Measurements from ENCODE around the gene ASB18.

Gene ASB18

DNA sequence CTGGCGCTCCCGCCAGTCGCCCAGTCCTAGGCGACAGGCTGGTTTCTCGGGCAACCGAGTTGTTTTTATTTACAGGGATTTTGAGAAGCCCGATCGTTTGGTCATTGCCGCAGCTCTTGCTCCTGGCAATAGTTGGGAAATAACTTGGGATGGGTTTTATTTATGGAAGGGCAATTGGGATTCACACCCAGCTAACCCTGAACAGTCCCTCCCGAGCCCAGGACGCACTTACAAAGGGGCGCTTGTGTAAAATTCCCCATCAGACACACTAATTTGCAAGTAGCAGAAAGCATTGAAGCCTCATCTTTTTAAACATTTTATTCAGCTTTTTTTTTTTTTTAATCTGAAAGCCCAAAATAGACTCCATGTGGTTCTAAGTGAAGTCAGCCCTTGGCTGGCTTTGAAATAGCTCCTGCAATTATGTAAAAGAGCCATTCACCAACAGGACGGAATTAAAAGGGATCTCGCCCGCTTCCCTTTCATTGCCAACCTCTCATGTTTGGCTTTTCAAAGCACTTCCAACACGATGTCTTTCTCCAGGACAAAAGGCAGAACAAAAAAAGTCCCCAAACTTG lies 92.4 kb downstream of the ASB18 start:
- ChIA-PET CTCF (interaction anchor here (0.7 to 2.2 kb wide), 4 partner anchors 9 to 406 kb away, joined by 3 to 13 read pairs (median 6); no protein-coding TSS in a partner anchor), POLR2A (no interaction called here)
- TF ChIP-seq TCF7L2 (IDR thresholded peaks at IDR 0.05; ENCODE audit: borderline replicate concordance, low read depth, low read length): no peak
- no peak for TF ChIP-seq ZNF600 (tag by site-specific recombination; IDR thresholded peaks at IDR 0.05)
- TF ChIP-seq, protein P1, sequence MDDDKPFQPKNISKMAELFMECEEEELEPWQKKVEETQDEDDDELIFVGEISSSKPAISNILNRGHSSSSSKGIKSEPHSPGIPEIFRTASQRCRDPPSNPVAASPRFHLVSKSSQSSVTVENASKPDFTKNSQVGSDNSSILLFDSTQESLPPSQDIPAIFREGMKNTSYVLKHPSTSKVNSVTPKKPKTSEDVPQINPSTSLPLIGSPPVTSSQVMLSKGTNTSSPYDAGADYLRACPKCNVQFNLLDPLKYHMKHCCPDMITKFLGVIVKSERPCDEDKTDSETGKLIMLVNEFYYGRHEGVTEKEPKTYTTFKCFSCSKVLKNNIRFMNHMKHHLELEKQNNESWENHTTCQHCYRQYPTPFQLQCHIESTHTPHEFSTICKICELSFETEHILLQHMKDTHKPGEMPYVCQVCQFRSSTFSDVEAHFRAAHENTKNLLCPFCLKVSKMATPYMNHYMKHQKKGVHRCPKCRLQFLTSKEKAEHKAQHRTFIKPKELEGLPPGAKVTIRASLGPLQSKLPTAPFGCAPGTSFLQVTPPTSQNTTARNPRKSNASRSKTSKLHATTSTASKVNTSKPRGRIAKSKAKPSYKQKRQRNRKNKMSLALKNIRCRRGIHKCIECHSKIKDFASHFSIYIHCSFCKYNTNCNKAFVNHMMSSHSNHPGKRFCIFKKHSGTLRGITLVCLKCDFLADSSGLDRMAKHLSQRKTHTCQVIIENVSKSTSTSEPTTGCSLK (tag by site-specific recombination; IDR thresholded peaks at IDR 0.05): no peak
- TF ChIP-seq, protein P2, sequence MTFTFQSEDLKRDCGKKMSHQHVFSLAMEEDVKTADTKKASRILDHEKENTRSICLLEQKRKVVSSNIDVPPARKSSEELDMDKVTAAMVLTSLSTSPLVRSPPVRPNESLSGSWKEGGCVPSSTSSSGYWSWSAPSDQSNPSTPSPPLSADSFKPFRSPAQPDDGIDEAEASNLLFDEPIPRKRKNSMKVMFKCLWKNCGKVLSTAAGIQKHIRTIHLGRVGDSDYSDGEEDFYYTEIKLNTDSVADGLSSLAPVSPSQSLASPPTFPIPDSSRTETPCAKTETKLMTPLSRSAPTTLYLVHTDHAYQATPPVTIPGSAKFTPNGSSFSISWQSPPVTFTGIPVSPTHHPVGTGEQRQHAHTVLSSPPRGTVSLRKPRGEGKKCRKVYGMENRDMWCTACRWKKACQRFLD (tag by site-specific recombination; IDR thresholded peaks at IDR 0.05): no peak
- TF ChIP-seq ZNF830 (tag by site-specific recombination; IDR thresholded peaks at IDR 0.05; ENCODE audit: low read depth): no peak
- no peak for TF ChIP-seq ZNF558 (tag by site-specific recombination; IDR thresholded peaks at IDR 0.05)
- no peak for TF ChIP-seq ZNF426 (tag by site-specific recombination; IDR thresholded peaks at IDR 0.05)
- Histone ChIP-seq H3K4me1 (ENCODE audit: control insufficient read depth, insufficient read depth, low read length) (peaks cover 3% of the 10 kb centered on the region), H3K9me3 (ENCODE audit: control insufficient read depth, insufficient read depth, low read depth, low read length) (no peaks in the 10 kb centered on the region), H3K4me3 (ENCODE audit: low read depth, low read length) (no peak overlapping the region), H3K36me3 (ENCODE audit: control insufficient read depth in 2 of 2, insufficient read depth in 1 of 2, low read length in 2 of 2) (peaks cover 0 to 11% of the 10 kb centered on the region in 2 experiments; a peak in 1 of 3 replicates), H3K27ac (ENCODE audit: extremely low read depth, low read depth, low read length) (no peak overlapping the region)

DNA sequence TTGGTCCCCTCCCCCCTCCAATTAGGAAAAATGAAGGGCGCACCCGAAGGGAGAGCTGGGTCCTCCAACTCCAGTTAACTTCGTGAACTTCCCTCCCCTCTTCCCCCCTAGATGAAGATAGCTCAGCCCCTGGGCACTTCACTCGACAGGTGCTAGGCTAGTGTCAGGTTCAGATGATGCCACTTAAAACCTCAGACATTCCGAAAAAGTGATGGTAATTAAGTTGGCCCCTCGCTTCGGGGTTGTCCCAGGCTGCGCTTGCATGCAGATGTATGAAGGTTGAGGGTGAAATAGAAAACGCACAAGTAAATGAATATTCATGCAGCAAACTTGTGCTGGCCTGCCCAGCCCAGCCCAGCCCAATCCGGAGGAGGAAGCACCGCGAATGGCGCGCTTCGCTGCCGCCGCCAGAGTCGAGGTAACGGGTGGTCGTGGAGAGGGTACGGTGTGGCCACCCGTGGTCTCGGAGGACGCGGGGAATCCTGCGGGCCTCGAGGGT lies 93.0 kb downstream of the ASB18 start:
- CTCF ChIA-PET: interaction anchor here (1.5 to 2.2 kb wide), 3 partner anchors 10 to 405 kb away, joined by 5 to 13 read pairs (median 8); no protein-coding TSS in a partner anchor
- POLR2A ChIA-PET: no interaction called here
- Histone ChIP-seq H3K27ac (ENCODE audit: extremely low read depth, low read depth, low read length) (no peak overlapping the region), H3K4me3 (ENCODE audit: low read depth, low read length) (no peak overlapping the region), H3K9me3 (ENCODE audit: control insufficient read depth, insufficient read depth, low read depth, low read length) (no peaks in the 10 kb centered on the region), H3K4me1 (ENCODE audit: control insufficient read depth, insufficient read depth, low read length) (peaks cover 3% of the 10 kb centered on the region), H3K36me3 (ENCODE audit: control insufficient read depth in 2 of 2, insufficient read depth in 1 of 2, low read length in 2 of 2) (peaks cover 0 to 11% of the 10 kb centered on the region in 2 experiments; a peak in 1 of 3 replicates)
- TF ChIP-seq WT1 (tag by site-specific recombination; IDR thresholded peaks at IDR 0.05): no peak
- TF ChIP-seq, protein P3, sequence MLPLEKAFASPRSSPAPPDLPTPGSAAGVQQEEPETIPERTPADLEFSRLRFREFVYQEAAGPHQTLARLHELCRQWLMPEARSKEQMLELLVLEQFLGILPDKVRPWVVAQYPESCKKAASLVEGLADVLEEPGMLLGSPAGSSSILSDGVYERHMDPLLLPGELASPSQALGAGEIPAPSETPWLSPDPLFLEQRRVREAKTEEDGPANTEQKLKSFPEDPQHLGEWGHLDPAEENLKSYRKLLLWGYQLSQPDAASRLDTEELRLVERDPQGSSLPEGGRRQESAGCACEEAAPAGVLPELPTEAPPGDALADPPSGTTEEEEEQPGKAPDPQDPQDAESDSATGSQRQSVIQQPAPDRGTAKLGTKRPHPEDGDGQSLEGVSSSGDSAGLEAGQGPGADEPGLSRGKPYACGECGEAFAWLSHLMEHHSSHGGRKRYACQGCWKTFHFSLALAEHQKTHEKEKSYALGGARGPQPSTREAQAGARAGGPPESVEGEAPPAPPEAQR (tag by site-specific recombination; IDR thresholded peaks at IDR 0.05): no peak
- TF ChIP-seq SP2 (tag by site-specific recombination; IDR thresholded peaks at IDR 0.05): no peak
- TF ChIP-seq, protein P4, sequence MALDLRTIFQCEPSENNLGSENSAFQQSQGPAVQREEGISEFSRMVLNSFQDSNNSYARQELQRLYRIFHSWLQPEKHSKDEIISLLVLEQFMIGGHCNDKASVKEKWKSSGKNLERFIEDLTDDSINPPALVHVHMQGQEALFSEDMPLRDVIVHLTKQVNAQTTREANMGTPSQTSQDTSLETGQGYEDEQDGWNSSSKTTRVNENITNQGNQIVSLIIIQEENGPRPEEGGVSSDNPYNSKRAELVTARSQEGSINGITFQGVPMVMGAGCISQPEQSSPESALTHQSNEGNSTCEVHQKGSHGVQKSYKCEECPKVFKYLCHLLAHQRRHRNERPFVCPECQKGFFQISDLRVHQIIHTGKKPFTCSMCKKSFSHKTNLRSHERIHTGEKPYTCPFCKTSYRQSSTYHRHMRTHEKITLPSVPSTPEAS (tag by site-specific recombination; IDR thresholded peaks at IDR 0.05): no peak
- TF ChIP-seq ZNF140 (tag by site-specific recombination; IDR thresholded peaks at IDR 0.05): no peak
- TF ChIP-seq, protein P5, sequence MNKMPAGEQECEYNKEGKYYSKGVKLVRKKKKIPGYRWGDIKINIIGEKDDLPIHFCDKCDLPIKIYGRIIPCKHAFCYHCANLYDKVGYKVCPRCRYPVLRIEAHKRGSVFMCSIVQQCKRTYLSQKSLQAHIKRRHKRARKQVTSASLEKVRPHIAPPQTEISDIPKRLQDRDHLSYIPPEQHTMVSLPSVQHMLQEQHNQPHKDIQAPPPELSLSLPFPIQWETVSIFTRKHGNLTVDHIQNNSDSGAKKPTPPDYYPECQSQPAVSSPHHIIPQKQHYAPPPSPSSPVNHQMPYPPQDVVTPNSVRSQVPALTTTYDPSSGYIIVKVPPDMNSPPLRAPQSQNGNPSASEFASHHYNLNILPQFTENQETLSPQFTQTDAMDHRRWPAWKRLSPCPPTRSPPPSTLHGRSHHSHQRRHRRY (tag by site-specific recombination; IDR thresholded peaks at IDR 0.05): no peak
- TF ChIP-seq, protein P6, sequence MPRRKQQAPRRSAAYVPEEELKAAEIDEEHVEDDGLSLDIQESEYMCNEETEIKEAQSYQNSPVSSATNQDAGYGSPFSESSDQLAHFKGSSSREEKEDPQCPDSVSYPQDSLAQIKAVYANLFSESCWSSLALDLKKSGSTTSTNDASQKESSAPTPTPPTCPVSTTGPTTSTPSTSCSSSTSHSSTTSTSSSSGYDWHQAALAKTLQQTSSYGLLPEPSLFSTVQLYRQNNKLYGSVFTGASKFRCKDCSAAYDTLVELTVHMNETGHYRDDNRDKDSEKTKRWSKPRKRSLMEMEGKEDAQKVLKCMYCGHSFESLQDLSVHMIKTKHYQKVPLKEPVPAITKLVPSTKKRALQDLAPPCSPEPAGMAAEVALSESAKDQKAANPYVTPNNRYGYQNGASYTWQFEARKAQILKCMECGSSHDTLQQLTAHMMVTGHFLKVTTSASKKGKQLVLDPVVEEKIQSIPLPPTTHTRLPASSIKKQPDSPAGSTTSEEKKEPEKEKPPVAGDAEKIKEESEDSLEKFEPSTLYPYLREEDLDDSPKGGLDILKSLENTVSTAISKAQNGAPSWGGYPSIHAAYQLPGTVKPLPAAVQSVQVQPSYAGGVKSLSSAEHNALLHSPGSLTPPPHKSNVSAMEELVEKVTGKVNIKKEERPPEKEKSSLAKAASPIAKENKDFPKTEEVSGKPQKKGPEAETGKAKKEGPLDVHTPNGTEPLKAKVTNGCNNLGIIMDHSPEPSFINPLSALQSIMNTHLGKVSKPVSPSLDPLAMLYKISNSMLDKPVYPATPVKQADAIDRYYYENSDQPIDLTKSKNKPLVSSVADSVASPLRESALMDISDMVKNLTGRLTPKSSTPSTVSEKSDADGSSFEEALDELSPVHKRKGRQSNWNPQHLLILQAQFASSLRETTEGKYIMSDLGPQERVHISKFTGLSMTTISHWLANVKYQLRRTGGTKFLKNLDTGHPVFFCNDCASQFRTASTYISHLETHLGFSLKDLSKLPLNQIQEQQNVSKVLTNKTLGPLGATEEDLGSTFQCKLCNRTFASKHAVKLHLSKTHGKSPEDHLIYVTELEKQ (tag by site-specific recombination; IDR thresholded peaks at IDR 0.05; ENCODE audit: borderline replicate concordance): no peak
- TF ChIP-seq ZNF510 (tag by site-specific recombination; IDR thresholded peaks at IDR 0.05; ENCODE audit: insufficient replicate concordance): no peak
- TF ChIP-seq ZNF335 (tag by site-specific recombination; conservative IDR thresholded peaks at IDR 0.05): no peak
- TF ChIP-seq, protein P7, sequence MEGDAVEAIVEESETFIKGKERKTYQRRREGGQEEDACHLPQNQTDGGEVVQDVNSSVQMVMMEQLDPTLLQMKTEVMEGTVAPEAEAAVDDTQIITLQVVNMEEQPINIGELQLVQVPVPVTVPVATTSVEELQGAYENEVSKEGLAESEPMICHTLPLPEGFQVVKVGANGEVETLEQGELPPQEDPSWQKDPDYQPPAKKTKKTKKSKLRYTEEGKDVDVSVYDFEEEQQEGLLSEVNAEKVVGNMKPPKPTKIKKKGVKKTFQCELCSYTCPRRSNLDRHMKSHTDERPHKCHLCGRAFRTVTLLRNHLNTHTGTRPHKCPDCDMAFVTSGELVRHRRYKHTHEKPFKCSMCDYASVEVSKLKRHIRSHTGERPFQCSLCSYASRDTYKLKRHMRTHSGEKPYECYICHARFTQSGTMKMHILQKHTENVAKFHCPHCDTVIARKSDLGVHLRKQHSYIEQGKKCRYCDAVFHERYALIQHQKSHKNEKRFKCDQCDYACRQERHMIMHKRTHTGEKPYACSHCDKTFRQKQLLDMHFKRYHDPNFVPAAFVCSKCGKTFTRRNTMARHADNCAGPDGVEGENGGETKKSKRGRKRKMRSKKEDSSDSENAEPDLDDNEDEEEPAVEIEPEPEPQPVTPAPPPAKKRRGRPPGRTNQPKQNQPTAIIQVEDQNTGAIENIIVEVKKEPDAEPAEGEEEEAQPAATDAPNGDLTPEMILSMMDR (tag by site-specific recombination; IDR thresholded peaks at IDR 0.05): no peak
- no peak for TF ChIP-seq ZNF302 (tag by site-specific recombination; IDR thresholded peaks at IDR 0.05; ENCODE audit: low read depth)
- TF ChIP-seq, protein P8, sequence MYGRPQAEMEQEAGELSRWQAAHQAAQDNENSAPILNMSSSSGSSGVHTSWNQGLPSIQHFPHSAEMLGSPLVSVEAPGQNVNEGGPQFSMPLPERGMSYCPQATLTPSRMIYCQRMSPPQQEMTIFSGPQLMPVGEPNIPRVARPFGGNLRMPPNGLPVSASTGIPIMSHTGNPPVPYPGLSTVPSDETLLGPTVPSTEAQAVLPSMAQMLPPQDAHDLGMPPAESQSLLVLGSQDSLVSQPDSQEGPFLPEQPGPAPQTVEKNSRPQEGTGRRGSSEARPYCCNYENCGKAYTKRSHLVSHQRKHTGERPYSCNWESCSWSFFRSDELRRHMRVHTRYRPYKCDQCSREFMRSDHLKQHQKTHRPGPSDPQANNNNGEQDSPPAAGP (tag by site-specific recombination; IDR thresholded peaks at IDR 0.05): no peak
